ENCODE measurements around the gene AQP6. TPM values are rescaled to one million over a fixed set of nuclear protein-coding genes. Genes with fewer than 3 reads are reported as not detected.

AQP6 gene
- total and polyA plus RNA-seq, 10 of the 15 experiments (the other 5 are each of a cell fraction or from before 2014, with no cell fraction given) = not detected

DNA sequence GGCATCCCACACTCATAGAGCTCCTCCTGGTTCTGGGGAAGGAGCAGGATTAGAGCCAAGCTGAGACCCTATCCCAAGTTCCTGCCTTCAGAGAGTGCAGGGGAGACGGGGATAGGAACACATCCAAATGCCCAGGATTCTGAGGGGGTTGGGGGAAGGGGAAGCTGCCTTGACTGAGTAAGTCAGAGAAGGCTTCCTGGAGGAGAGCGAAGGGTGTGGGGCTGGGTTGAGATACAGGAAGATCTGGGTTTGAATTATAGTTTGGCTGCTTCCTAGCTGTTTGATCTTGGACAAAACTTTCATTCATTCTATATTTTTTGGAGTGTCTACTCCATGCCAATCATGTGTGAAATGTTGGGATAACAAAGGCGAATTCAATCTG, 30.2 kb upstream of the AQP6 start:
- SMC1A ChIA-PET (ENCODE audit: uncharacterized antibody, unreplicated experiment) = no interaction called here
- no peak for DNase-seq (ENCODE audit: low read depth, low spot score)
- RAD21 ChIA-PET (ENCODE audit: unreplicated experiment) = no interaction called here

More for the DNA sequence above, 30.2 kb upstream of the AQP6 start:
- Histone ChIP-seq H3K9me3 (replicated peaks; ENCODE audit: control insufficient read depth, insufficient read depth, low read length) (no peaks in the 10 kb centered on the region), H3K27me3 (replicated peaks in 1 of 2; ENCODE audit: control insufficient read depth in 2 of 2, insufficient read depth in 2 of 2, low read length in 1 of 2) (no peaks in the 10 kb centered on the region), H3K4me1 (ENCODE audit: control insufficient read depth, insufficient read depth, low read length) (no peaks in the 10 kb centered on the region), H3K4me2 (ENCODE audit: control insufficient read depth, insufficient read depth) (no peak overlapping the region), H4K20me1 (ENCODE audit: control insufficient read depth, insufficient read depth) (no peaks in the 10 kb centered on the region), H3K4me3 (no peak overlapping the region), H3K9ac (ENCODE audit: control insufficient read depth, insufficient read depth, low read length) (no peak overlapping the region), H2AFZ (ENCODE audit: control insufficient read depth, low read depth, low read length) (no peak overlapping the region), H3K79me2 (ENCODE audit: control insufficient read depth, insufficient read depth, low read length) (no peaks in the 10 kb centered on the region), H3K36me3 (ENCODE audit: control insufficient read depth in 2 of 2, insufficient read depth in 2 of 2, low read length in 1 of 2) (no peaks in the 10 kb centered on the region), H3K27ac (ENCODE audit: control insufficient read depth, insufficient read depth) (no peak overlapping the region)
- POLR2A ChIA-PET = interaction anchor here (0.5 kb wide), 1 partner anchor 722 kb away, joined by 7 read pairs; no protein-coding TSS in a partner anchor
- intact Hi-C loops (cut with micrococcal nuclease; ENCODE audit: unreplicated experiment) = no loop called here
- FAIRE-seq (no peak), ATAC-seq (no peak)
- no TSS peak for BruUV-seq (replicated peaks)
- in situ Hi-C loops (cut with MboI) = no loop called here
- TF ChIP-seq ZNF622 (IDR thresholded peaks at IDR 0.05) (no peak), JUND (IDR thresholded peaks at IDR 0.05; ENCODE audit: low read depth, low read length) (no peak), POLR2AphosphoS5 (IDR thresholded peaks at IDR 0.05; ENCODE audit: low read length) (no peak), SIN3A (IDR thresholded peaks at IDR 0.05; ENCODE audit: low read depth, low read length) (no peak), CREM (IDR thresholded peaks at IDR 0.05; ENCODE audit: low read depth) (no peak), RCOR1 (conservative IDR thresholded peaks at IDR 0.05; ENCODE audit: low read depth, low read length) (no peak), RB1 (IDR thresholded peaks at IDR 0.05; ENCODE audit: borderline replicate concordance) (no peak), CBX3 (IDR thresholded peaks at IDR 0.05; ENCODE audit: borderline replicate concordance, low read depth) (no peak), CBFB (IDR thresholded peaks at IDR 0.05; ENCODE audit: low read depth) (no peak), CTCF (IDR thresholded peaks at IDR 0.05 in 2 of 3, conservative IDR thresholded peaks at IDR 0.05 in 1 of 3; ENCODE audit: control insufficient read depth in 2 of 3, extremely low read depth in 1 of 3, insufficient read depth in 1 of 3, low read depth in 3 of 3, low read length in 3 of 3) (no peak), IRF4 (IDR thresholded peaks at IDR 0.05; ENCODE audit: low read depth, low read length) (no peak), LARP7 (IDR thresholded peaks at IDR 0.05) (no peak), NR2C2 (IDR thresholded peaks at IDR 0.05; ENCODE audit: borderline replicate concordance, control insufficient read depth, insufficient read length, low read depth) (no peak), IRF5 (IDR thresholded peaks at IDR 0.05; ENCODE audit: borderline replicate concordance) (no peak), PAX5 (IDR thresholded peaks at IDR 0.05; ENCODE audit: borderline replicate concordance, low read depth, low read length) (no peak), BMI1 (IDR thresholded peaks at IDR 0.05; ENCODE audit: borderline replicate concordance) (no peak), FOS (IDR thresholded peaks at IDR 0.05; ENCODE audit: borderline replicate concordance, extremely low read depth, insufficient read length) (no peak)
- TF ChIP-seq, protein P1, sequence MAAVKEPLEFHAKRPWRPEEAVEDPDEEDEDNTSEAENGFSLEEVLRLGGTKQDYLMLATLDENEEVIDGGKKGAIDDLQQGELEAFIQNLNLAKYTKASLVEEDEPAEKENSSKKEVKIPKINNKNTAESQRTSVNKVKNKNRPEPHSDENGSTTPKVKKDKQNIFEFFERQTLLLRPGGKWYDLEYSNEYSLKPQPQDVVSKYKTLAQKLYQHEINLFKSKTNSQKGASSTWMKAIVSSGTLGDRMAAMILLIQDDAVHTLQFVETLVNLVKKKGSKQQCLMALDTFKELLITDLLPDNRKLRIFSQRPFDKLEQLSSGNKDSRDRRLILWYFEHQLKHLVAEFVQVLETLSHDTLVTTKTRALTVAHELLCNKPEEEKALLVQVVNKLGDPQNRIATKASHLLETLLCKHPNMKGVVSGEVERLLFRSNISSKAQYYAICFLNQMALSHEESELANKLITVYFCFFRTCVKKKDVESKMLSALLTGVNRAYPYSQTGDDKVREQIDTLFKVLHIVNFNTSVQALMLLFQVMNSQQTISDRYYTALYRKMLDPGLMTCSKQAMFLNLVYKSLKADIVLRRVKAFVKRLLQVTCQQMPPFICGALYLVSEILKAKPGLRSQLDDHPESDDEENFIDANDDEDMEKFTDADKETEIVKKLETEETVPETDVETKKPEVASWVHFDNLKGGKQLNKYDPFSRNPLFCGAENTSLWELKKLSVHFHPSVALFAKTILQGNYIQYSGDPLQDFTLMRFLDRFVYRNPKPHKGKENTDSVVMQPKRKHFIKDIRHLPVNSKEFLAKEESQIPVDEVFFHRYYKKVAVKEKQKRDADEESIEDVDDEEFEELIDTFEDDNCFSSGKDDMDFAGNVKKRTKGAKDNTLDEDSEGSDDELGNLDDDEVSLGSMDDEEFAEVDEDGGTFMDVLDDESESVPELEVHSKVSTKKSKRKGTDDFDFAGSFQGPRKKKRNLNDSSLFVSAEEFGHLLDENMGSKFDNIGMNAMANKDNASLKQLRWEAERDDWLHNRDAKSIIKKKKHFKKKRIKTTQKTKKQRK (IDR thresholded peaks at IDR 0.05; ENCODE audit: low read depth, low read length) = no peak
- WGBS (ENCODE audit: insufficient coverage, insufficient replicate concordance, low lambda C conversion rate, missing lambda C conversion rate) = 39% methylated on average over 3 of the region's 3 CpGs
- CTCF ChIA-PET = interaction anchor here (1.0 to 2.0 kb wide), 4 partner anchors 11 to 75 kb away, joined by 3 to 8 read pairs (median 3); no protein-coding TSS in a partner anchor
